Measurements from ENCODE around the gene GAL. TPM values are rescaled to one million over a fixed set of nuclear protein-coding genes. Genes with fewer than 3 reads are reported as not detected.

The GAL gene
- total and polyA plus RNA-seq, 2 experiments from 2014 or later: 0.83 to 5.9 TPM

DNA sequence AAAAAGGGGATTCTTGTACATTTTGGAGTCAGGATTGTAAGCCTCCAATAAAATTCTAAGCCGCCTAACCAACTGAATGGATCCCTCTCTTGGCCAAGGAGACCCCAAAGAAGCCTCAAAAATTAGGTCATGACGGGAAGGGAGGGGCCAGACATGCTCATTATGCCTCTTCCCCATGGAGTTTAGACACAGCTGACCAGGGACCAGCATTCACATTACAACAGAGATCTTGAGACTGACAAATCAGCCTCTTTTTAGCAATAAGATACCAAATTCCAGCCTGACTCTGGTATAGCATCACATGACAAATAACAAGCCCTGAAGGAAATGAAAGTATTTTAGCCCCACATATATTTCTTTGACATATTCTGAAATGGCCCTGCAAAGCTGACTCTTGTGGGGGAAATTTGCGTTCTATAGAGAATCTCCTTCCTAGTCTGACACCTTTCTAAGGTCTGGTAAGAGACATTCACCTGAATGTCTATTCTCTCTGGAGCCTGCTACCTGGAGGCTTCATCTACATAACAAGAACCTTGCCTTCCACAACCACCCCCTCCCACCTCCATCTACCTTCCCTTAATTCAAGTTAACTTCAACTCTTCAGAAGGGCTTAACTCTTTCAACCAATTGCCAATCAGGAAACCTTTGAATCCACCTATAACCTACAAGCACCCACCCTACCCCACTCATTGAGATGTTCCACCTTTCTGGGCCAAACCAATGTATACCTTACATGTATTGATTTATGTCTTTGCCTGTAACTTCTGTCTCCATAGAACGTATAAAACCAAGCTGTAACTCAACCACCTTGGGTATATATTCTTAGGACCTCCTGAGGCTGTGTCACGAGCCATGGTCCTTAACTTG, 10.3 kb downstream of the GAL start:
- no peaks in the 10 kb centered on the region for H3K27me3 ChIP-seq
- H3K4me3 ChIP-seq: no peak overlapping the region
- TF ChIP-seq, protein P1, sequence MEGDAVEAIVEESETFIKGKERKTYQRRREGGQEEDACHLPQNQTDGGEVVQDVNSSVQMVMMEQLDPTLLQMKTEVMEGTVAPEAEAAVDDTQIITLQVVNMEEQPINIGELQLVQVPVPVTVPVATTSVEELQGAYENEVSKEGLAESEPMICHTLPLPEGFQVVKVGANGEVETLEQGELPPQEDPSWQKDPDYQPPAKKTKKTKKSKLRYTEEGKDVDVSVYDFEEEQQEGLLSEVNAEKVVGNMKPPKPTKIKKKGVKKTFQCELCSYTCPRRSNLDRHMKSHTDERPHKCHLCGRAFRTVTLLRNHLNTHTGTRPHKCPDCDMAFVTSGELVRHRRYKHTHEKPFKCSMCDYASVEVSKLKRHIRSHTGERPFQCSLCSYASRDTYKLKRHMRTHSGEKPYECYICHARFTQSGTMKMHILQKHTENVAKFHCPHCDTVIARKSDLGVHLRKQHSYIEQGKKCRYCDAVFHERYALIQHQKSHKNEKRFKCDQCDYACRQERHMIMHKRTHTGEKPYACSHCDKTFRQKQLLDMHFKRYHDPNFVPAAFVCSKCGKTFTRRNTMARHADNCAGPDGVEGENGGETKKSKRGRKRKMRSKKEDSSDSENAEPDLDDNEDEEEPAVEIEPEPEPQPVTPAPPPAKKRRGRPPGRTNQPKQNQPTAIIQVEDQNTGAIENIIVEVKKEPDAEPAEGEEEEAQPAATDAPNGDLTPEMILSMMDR (IDR thresholded peaks at IDR 0.05; ENCODE audit: low read depth, low read length): no peak
- no peak overlapping the region for H3K27ac ChIP-seq
- H3K36me3 ChIP-seq: no peaks in the 10 kb centered on the region
- no peaks in the 10 kb centered on the region for H3K9me3 ChIP-seq (ENCODE audit: low read depth)
- DNase-seq (ENCODE audit: low read depth in 1 of 2, low spot score in 1 of 2): no peak
- H3K4me1 ChIP-seq (ENCODE audit: low read depth): peaks cover 17% of the 10 kb centered on the region

DNA sequence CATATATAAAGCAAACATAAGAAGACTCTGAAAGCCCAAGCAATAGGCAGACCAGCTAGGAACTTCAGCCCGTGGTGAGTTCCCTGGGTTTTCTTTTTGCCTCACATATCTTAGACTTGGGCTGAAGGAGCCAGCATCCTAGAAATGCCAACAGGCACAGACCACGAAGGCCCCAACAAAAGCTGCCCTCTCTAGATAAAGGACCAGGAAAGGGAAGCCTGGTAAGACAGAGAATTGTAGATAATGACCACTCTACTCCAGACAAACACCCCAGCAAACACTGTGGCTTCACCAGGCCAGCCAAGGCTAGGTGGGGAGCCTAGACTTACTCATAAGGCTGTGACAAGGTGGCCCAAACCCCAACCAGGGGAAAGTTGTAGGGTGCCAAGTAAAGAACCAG, 11.2 kb downstream of the GAL start:
- H3K27me3 ChIP-seq: no peaks in the 10 kb centered on the region
- no peaks in the 10 kb centered on the region for H3K36me3 ChIP-seq
- no peaks in the 10 kb centered on the region for H3K9me3 ChIP-seq (ENCODE audit: low read depth)
- no peak overlapping the region for H3K27ac ChIP-seq
- no peak for DNase-seq (ENCODE audit: low read depth in 1 of 2, low spot score in 1 of 2)
- no peak overlapping the region for H3K4me3 ChIP-seq
- TF ChIP-seq, protein P1 (IDR thresholded peaks at IDR 0.05; ENCODE audit: low read depth, low read length): no peak
- H3K4me1 ChIP-seq (ENCODE audit: low read depth): peaks cover 12% of the 10 kb centered on the region

DNA sequence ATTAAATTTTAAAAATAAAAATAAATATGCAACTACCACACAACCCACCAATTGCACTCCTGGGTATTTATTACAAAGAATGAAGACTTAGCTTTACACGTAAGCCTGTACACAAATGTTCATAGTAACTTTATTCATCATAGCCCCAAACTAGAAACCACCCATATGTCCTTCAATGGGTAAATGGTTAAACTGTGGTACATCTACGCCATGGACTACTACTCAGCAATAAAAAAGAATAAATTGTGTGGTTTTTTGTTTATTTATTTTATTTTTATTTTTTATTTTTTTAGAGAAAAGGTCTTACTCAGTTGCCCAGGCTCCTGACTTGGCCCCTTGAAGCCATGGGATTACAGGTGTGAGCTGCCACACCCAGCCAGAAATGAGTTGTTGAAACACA, 14.6 kb downstream of the GAL start:
- TF ChIP-seq, protein P1 (IDR thresholded peaks at IDR 0.05; ENCODE audit: low read depth, low read length): no peak
- no peak for DNase-seq (ENCODE audit: low read depth in 1 of 2, low spot score in 1 of 2)
- H3K9me3 ChIP-seq (ENCODE audit: low read depth): no peaks in the 10 kb centered on the region
- no peaks in the 10 kb centered on the region for H3K4me1 ChIP-seq (ENCODE audit: low read depth)
- no peaks in the 10 kb centered on the region for H3K36me3 ChIP-seq
- H3K27ac ChIP-seq: no peak overlapping the region
- H3K27me3 ChIP-seq: no peaks in the 10 kb centered on the region
- no peak overlapping the region for H3K4me3 ChIP-seq

DNA sequence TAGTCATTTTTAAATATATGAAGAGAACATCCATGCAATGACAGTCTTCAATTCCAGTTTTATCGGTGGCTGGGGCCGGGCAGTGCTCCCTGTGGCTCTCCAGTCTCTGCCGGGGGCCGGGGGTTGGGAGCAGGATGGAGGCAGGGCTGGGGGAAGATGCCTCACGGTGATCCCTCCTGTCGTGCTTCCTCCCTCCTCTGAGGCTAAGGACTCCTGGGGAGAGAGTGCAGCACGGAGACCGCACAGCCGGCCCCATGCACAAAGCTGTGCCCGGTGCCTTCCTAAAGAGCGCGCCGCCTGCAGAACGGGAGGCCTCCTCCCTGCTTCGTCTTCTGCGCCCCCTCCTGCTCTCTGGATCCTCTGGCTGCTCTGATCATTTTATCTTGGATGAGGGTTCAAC, 20.5 kb downstream of the GAL start:
- no peak for DNase-seq (ENCODE audit: low read depth in 1 of 2, low spot score in 1 of 2)
- H3K4me1 ChIP-seq (ENCODE audit: low read depth): no peaks in the 10 kb centered on the region

DNA sequence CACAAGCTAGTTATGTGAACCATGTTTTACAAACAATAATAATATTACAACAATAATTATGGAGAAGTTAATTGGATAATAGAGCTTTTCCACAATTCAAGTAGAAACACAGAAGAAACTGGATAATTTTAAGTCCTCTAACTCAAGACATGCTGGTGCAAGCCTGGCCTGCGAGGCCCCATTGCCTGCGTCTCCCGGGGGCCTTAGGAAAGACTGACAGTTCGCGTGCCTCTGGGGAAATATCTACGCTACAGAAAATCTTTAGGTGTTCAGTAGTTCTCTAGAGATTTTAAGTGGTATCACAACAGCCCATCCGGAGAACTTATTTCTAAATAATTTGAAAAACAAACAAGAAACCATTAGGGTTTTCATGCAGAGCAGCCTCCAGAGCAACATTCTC, 23.2 kb downstream of the GAL start:
- no peak overlapping the region for H3K4me3 ChIP-seq
- H3K36me3 ChIP-seq: no peaks in the 10 kb centered on the region
- no peak overlapping the region for H3K27ac ChIP-seq
- H3K27me3 ChIP-seq: no peaks in the 10 kb centered on the region
- no peaks in the 10 kb centered on the region for H3K4me1 ChIP-seq (ENCODE audit: low read depth)
- TF ChIP-seq, protein P1 (IDR thresholded peaks at IDR 0.05; ENCODE audit: low read depth, low read length): no peak
- no peak for DNase-seq (ENCODE audit: low read depth in 1 of 2, low spot score in 1 of 2)
- no peaks in the 10 kb centered on the region for H3K9me3 ChIP-seq (ENCODE audit: low read depth)

More for the DNA sequence above, 20.5 kb downstream of the GAL start:
- Histone ChIP-seq H3K27ac (no peak overlapping the region), H3K4me3 (no peak overlapping the region), H3K27me3 (no peaks in the 10 kb centered on the region), H3K9me3 (ENCODE audit: low read depth) (no peaks in the 10 kb centered on the region), H3K36me3 (no peaks in the 10 kb centered on the region)
- TF ChIP-seq, protein P1 (IDR thresholded peaks at IDR 0.05; ENCODE audit: low read depth, low read length): no peak
